T-helper 1 cell (primary cell): ENCODE data around the gene CSDE1.
A peak's percentile ranks its signal among the peaks of the same experiment; 100 is the strongest.
"Not testable (repeated sequence)": the region's sequence is repeated elsewhere in the genome, so short reads cannot be mapped to it uniquely, and the experiment has no call there.

ENCODE experiments used
- DNase-seq, 5 donors: peaks; one replicate each; pipeline ENCODE4 v3.0.0-alpha.2; 2012 to 2020
- total RNA-seq, 4 donors: gene quantifications; one replicate each; lab custom pipeline; 2026; lab: John Stamatoyannopoulos, UW

Gene CSDE1
- 842 to 1,061 (median 872) reads per million in 4 donors for total RNA-seq

DNA sequence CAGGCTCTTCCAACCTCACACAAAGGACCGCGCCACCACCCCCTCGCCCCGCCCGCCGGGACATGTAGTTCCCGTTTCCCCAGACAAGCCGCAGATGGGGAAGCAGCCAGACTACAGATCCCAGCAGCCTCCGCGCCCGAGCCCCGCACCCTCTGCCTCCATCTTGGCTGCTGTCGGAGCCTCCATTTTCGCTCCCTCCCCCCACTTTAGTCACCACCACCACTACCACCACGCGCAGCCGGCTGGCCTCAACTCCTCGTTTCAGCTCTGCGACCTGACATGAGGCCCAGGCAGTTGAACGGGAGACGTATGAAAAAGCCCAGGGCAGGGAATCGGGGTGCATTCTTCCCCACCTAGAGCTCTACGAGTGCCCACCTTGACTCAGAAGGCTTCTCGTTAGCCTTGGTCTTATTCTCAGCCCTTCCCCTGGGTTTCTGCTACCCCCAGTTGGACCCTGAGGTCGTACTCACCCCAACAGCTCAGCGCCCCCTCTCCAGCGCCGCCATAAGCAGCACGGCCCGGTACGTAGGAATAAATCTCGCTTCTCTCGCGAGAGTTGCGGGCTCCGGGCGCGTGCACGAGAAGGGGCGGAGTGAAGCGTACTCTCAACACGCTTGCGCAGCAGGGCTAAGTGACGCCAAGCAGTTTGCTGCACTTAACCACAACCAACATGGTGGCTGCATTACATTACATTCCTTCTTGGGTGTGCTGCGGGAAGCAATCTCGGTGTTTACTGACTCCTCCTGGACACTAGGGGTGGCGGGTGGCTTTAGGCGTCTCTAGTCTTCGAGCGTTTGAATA lies at the start of gene CSDE1:
Gene CSDE1 (minus strand): TSS at position 530 of the 801 bp plus-strand sequence. CDS start 18,094 bp downstream, outside the sequence.
- peak; percentile 93 to 97 (median 95) for DNase-seq

DNA sequence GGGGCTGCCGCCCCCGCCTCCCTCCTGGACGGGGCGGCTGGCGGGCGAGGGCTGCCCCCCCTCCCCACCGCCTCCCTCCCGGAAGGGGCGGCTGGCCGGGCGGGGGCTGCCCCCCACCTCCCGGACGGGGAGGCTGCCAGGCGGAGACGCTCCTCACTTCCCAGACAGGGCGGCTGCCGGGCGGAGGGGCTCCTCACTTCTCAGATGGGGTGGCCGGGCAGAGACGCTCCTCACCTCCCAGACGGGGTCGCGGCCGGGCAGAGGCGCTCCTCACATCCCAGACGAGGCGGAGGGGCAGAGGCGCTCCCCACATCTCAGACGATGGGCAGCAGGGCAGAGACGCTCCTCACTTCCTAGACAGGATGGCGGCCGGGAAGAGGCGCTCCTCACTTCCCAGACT lies 46.7 kb upstream of the CSDE1 start:
- not testable (repeated sequence) for DNase-seq

DNA sequence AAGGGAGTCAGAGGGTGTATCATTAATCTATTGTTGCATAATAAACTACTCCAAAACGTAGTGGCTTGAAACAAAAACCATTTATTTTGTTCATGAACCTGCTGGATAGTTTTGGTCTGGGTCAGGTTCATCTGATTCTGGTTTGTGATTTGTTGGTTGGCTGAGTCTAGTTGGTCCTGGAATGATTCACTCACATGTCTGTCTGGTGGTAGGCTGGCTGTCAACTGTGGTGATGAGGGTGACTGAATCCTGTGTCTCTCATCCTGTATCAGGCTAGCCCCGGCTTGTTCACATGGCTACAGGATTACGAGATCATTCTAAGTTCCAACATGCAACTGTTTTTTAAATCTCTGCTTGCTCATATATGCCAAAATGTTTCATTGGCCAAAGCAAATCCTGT lies 45.2 kb upstream of the CSDE1 start:
- no peak for DNase-seq

DNA sequence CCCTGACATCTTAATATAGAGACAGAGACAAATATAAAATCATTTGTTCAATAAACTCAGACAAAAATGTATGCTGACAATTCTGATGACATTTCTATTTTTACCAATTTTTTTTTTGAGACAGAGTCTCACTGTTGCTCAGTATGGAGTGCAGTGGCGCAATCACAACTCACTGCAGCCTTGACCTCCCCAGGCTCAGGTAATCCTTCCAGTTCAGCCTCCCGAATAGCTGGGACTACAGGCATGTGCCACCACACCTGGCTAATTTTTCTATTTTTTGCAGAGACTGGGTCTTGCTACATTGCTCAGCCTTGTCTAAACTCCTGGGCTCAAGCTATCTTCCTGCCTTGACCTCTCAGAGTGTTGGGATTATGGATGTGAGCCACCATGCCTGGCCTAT lies 36.3 kb upstream of the CSDE1 start:
- no peak for DNase-seq

DNA sequence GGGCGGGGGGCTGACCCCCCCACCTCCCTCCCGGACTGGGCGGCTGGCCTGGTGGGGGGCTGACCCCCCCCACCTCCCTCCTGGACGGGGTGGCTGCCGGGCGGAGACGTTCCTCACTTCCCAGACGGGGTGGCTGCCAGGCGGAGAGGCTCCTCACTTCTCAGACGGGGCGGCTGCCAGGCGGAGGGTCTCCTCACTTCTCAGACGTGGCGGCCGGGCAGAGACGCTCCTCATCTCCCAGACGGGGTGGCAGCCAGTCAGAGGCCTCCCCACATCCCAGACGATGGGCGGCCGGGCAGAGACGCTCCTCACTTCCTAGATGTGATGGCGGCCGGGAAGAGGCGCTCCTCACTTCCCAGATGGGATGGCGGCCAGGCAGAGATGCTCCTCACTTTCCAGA lies 32.8 kb upstream of the CSDE1 start:
- not testable (repeated sequence) for DNase-seq

DNA sequence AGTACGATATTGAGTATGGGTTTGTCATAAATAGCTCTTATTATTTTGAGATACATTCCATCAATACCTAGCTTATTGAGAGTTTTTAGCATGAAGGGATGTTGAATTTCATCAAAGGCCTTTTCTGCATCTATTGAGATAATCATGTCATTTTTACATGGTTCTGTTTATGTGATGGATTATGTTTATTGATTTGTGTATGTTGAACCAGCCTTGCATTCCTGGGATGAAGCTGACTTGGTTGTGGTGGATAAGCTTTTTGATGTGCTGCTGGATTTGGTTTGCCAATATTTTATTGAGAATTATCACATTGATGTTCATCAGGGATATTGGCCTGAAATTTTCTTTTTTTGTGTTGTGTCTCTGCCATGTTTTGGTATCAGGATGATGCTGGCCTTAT lies 28.7 kb upstream of the CSDE1 start:
- not testable (repeated sequence) for DNase-seq

DNA sequence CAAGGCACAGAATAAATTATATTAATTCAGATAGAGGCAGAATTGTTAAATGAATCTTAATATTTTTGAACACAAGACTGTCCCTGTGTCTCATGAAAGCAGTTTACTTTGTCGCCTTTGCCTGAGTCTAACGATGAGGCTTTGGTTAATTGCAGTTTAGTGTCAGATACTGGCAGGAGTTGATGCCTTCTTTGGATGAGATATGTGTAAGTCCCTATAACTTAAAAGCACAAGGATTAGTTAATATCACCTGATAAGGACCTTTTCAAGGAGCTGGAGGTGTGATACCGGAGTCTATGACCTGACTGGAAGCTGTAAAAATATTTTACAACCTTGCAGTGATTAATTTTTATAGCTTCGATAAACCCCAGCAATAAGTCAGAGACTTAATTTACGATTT lies 24.7 kb upstream of the CSDE1 start:
- DNase-seq = no peak

DNA sequence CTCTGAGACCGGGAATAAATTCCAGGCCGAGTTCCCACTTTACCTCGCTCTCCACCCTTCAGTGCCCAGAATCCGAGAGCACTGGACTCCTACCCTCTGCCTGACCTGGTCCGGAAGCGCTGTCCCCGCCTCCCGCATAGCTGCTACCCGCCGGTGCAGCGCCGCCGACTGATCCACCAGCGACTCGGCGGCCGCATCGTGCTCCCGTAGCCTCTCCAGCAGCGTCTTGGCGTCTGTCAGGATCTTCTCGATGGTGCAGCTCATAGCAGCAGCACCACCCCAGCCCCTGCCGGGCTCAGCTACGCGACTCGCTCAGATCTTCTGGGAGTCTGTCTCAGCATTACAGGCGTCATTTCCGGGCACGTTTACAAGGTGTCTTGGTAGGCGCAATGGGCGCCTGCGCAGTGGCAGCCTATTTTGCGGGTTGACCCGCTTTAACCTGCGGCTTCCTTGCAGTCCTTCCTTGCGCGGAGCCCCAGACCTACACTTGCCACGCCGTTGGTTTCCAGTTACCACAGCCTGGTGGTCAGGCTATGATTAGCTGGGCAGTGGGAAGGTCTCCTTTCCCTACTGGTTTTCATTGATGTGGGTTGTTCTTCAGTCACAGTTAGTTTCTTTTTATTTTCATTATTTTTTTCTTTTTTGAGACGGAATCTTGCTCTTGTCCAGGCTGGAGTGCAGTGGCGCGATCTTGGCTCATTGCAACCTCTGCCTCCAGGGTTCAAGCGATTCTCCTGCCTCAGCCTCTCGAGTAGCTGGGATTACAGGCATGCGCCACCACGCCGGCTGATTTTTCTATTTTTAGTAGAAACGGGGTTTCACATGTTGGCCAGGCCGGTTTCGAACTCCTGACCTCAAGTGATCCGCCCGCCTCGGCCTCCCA lies 22.8 kb upstream of the CSDE1 start, which contains the start of gene SIKE1:
Gene SIKE1 (minus strand): TSS at position 342 of the 883 bp plus-strand sequence. CDS start 78 bp downstream, at position 264.
- peak; percentile 88 to 96 (median 93) for DNase-seq

DNA sequence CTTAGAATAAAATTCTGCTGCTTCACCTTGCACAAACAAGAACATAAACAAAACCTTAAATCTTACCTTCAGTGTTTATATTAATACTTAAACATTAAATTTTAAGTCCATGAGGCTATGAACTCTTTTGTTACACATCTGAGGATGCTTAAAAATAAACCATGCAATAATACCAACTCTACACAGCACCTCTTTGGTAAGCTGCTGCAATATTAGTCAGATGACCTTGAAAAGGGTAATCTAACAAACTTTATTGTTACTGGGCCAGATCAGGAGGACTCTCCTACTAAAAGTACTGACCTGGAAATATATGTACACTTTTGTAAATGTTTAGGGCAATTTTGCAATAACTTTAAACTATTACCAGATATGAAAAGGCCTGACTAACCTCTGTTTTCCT lies 21.9 kb upstream of the CSDE1 start:
- no peak for DNase-seq

DNA sequence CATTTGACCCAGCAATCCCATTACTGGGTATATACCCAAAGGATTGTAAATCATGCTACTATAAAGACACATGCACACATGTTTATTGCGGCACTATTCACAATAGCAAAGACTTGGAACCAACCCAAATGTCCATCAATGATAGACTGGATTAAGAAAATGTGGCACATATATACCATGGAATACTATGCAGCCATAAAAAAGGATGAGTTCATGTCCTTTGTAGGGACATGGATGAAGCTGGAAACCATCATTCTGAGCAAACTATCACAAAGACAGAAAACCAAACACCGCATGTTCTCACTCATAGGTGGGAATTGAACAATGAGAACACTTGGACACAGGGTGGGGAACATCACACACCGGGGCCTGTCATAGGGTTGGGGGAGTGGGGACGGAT lies 18.9 kb upstream of the CSDE1 start:
- not testable (repeated sequence) for DNase-seq

DNA sequence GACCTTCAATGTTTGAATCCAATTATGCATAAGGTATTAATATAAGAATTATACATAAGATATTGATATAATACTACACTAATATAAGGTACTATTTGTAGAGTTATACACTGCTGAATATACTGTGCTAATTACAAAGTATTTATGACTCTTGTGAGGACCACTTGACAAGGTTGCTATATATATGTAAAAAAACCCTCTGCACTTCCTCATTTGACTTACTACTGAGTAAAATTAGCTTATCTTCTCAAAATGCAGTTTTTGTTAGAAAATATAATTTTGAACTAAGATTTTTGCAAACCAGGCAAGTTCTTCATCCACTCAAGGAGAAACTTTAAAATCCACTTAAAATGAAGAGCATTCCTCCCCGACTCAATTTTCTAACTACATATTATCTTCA lies 14.2 kb upstream of the CSDE1 start:
- no peak for DNase-seq

DNA sequence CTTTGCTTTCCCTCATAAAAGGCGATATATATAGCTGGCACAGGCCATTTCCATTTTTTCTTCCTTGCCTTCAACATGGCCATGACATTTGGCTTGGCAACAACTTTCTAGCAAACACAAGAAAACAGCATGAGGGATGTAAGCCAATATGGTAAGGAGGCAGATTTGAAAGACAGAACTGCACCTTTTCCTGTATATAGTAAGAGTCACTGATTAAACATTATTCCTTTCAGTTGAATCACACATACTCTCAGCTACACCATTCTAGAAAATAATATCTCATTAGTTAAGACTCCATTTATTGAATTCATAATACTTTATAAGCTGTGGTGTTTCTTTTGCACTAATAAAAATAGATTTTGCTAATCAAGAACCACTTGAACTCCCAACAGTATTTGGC lies 13.2 kb upstream of the CSDE1 start:
- no peak for DNase-seq

DNA sequence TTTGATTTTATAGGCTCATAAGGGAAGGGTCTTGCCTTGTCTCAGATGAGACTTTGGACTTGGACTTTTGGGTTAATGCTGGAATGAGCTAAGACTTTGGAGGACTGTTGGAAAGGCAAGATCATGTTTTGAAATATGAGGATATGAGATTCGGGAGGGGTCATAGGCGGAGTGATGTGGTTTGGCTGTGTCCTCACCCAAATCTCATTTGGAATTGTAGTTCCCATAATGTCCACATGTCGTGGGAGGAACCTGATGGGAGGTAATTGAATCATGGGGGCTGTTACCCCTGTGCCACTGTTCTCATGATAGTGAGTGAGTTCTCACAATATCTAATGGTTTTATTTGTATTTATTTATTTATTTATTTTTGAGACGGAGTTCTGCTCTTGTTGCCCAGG lies 6.9 kb upstream of the CSDE1 start:
- no peak for DNase-seq

DNA sequence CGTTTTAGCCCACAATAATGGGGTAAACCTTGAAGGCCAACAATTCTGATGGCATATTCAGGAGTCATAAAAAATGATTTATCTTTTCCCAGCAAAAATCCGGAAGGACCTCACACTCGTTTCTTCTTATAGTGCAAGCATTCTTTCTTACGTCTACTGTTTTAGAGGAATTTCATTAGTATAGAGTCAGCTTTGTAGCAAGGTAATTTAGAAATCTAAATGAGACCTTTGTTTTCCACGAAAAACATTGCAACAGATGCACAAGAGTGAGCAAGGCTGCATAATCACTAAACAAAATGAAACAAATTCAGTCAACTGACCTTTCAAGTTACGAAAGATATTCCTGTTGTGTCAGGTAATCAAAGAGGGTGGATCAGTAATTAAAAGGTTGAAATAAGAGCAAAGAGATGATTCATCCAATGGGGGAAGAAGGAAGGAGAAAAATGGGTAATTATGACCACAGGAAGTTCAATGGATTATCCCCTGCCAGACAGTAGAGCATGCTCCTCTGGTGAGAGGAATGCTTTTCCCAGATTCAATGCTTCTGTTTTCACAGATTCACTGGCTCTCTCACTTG lies 560 bp upstream of the CSDE1 start:
- DNase-seq = no peak

DNA sequence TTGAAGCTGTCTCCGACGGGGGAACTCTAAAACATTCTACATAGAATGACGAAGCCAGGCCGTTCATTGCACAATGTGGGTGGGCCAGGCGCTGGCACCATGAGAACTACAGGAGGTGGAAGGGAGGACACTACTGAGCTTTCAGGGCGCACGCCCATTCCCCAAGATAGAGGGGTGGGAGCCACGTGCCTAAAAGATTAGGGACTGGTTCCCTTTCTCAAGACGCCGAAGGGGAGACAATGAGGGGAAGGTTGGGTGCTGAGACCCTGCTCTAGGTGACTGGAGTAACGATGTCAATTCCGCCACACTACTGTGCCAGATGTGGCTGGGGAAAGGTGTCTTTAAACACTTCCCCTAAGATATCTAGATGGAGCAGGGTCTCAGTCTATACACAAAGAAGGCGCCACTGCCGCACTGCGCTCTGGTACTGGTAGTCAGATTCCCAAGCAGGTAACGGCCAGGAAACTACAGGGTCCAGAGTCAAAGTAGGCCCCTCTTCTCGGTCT lies 782 bp downstream of the CSDE1 start:
- DNase-seq = no peak

DNA sequence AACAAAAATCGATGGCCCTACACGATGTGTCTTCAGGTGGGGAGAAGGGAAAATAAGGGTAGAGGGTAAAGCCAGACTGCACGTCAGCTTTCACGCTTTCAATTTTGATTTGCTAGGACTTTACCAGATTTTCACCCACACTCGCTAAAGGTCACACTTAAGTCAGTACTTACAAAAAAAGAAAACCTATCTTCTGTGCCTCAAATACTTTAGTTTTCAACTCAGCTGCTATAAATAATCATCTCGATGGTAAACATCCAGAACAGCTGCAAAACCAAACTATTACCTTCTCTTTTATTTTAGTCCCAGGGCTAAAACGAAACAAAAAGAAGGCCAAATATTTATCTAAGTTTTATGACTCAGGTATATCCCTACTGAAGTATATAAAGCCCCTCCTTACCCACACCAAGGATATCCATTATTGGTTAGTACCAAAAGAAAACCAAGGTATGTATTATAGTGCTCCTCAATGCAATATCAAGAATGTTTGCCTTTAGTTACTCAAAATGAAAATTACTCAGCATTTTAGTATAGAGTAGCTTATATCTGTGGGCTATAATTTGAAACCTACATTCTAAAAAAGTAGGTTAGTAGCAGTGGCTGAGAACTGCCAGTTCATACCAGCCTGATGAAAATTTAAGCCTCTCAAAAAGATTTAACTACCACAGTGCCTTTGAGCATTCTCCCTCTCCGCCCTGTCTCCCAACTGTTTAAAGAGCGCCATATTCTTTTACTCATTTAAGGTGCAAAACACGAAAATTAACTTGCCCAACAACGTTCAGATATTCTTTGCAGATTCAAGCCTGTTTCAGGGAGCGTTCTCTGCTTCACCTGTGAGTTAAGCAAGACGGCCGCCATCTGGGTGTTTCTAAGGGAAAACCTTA lies 1.5 kb downstream of the CSDE1 start:
- no peak for DNase-seq

DNA sequence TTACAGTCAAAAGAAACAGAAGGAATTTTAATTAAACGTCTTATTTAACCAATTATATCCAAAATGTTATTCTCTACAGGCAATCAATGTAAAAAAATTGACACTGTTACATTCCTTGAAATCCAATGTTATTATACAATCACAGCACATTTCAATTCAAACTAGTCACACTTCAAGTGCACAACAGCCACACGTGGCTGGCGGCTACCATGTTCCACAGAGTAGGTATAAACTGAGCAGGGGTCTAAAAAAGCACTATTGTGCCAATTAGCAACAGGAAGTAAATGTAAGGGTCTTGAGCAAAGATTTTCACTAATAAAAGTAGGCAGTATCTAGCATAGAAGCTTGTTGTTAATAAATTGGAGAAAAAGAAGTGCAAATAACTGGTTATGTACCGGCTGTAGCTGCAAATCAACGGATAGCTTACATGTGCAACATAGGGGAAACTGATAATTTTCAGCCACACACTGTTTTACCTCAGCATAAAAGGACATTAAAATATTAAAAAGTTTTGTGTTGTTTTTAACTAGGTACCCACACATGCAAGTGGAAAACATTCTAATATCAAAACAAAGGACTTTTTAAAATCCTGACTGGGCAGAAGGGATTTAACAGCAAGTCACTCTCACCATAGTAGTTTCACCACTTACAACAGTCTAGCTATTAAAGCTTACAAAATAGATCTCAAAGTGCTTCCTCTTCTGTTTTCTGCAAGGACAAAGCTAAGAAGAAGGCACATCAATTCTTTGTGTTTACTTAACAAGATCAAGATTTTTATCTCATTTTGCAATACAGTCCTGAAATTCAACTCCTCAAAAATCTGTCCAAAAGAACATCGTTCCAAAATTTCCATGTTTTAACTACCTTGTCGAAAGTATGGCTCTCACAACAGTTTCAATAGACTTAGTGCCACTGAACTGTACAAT lies 2.5 kb downstream of the CSDE1 start:
- DNase-seq = no peak

DNA sequence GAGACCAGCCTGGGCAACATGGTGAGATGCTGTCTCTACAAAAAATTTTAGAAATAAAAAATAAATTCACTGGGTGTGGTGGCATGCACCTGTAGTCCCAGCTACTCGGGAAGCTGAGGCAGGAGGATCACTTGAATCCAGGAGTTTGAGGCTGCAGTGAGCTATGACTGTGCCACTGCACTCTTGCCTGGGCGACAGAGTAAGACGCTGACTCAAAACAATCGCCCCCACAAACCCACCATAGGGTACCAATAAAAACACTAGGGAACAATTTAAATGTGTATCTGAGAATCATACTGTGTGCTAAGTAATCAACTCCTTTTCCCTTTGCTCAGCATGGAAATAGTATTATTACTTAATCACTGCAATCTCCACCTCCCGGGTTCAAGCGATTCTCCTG lies 4.1 kb downstream of the CSDE1 start:
- not testable (repeated sequence) for DNase-seq

DNA sequence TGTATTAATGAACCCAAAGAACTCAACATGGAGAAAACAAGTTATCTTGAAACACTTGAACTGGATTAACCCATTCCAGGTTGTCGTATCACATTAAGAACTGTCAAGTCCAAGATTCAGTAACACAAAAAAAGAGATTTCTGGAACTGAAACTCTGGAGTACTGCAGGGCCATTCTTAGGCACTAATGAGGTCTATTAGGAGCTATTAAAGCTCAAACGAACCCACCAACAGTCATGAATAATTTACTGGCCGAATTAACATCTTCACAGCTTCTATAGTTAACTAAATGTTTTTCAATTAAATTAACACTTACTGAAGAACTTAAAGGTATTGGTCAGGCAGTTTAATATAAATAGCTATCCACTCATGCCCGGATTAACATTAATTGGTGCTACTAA lies 4.6 kb downstream of the CSDE1 start:
- no peak for DNase-seq

DNA sequence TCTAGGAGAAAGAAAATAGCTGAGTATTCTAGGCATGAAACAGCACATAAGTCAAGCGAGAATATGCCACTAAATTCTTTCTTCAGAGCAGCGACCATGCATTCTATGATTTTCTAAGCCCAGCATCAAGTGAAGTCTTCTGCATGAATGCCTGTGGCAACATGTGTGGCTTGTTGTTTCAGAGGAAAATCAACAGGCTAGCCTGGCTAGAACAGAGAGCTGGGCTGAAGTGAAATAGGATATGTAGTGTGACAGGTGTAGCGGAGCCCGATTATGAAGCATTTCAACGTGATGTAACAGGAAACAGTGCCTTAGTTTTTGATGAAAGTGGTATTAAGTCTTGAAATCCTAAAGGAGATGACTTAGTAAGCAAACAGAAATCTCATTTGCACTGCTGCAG lies 7.0 kb downstream of the CSDE1 start:
- DNase-seq = no peak

DNA sequence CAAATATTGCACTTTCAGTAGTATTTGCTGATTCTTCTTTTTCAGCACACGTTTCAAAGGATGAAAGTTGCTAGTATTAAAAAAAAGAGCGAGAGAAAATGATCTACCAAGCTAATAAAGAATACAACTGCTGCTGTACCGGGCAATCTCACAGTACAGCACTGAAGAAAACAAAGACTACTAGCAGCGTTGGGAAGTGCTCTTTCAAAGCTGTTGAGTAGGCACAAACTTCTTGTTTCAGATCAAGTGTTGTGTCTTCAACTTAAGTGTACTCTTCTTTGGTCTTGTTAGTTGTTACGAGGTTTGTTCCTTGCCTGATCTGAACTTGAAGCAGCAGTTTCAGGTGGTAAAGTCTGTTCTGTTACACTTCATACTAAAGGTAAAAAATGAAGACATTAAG lies 7.9 kb downstream of the CSDE1 start:
- DNase-seq = no peak
